GM19328 (cell line): ENCODE data around the gene RELT.
"Not testable (repeated sequence)": the region's sequence is repeated elsewhere in the genome, so short reads cannot be mapped to it uniquely, and the experiment has no call there.

Source experiments
- ATAC-seq: cut with Tn5 transposase; IDR thresholded peaks from one replicate; pipeline ENCODE4 v1.9.1; 2021; ENCODE audit warnings: mild to moderate bottlenecking, moderate library complexity; ENCODE audit not compliant: unreplicated experiment

RELT gene

GRCh38 chr11:73428227-73428626, 52.0 kb downstream of the RELT start:
- no peak for ATAC-seq

GRCh38 chr11:73428699-73429098, 52.5 kb downstream of the RELT start:
- no peak for ATAC-seq

- ATAC-seq = no peak
Measured at GRCh38 chr11:73429121-73429750, 53.0 kb downstream of the RELT start.

GRCh38 chr11:73430326-73430725, 54.1 kb downstream of the RELT start:
- no peak for ATAC-seq

GRCh38 chr11:73431396-73431795, 55.2 kb downstream of the RELT start:
- no peak for ATAC-seq

GRCh38 chr11:73436859-73437258, 60.7 kb downstream of the RELT start:
- ATAC-seq = not testable (repeated sequence)

GRCh38 chr11:73439002-73439843, 63.0 kb downstream of the RELT start:
- ATAC-seq = no peak

- no peak for ATAC-seq
Measured at GRCh38 chr11:73445980-73446379, 69.8 kb downstream of the RELT start.

GRCh38 chr11:73446766-73447165, 70.6 kb downstream of the RELT start:
- ATAC-seq = no peak
